Measurements from ENCODE around the gene UCMA.

DNA sequence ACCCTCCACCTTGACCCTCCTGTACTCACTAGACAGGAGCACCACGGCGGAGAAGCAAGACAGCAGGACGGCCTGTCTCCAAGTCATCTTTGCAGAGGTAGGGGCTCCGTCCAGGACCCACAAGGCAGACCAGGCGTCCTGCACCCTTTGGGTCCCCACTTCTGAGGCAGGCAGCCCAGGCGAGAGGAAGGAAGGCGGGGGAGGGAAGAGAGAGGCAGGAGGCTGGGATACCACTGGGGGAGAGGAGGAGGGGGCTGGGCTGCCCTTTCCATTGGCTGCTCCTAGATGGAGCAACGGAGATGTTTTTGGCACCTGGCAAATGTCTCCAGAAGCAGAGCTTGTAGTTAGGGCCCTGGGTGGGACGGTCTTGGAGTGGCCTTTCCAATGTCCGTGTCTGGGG lies at the start of gene UCMA:
- TF ChIP-seq, protein P1, sequence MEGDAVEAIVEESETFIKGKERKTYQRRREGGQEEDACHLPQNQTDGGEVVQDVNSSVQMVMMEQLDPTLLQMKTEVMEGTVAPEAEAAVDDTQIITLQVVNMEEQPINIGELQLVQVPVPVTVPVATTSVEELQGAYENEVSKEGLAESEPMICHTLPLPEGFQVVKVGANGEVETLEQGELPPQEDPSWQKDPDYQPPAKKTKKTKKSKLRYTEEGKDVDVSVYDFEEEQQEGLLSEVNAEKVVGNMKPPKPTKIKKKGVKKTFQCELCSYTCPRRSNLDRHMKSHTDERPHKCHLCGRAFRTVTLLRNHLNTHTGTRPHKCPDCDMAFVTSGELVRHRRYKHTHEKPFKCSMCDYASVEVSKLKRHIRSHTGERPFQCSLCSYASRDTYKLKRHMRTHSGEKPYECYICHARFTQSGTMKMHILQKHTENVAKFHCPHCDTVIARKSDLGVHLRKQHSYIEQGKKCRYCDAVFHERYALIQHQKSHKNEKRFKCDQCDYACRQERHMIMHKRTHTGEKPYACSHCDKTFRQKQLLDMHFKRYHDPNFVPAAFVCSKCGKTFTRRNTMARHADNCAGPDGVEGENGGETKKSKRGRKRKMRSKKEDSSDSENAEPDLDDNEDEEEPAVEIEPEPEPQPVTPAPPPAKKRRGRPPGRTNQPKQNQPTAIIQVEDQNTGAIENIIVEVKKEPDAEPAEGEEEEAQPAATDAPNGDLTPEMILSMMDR (IDR thresholded peaks at IDR 0.05 in 4 of 5, conservative IDR thresholded peaks at IDR 0.05 in 1 of 5): no peak
- TF ChIP-seq POLR2A (IDR thresholded peaks at IDR 0.05): no peak
